ENCODE results near the gene ENPP3. TPM values are rescaled to one million over a fixed set of nuclear protein-coding genes. Genes with fewer than 3 reads are reported as not detected.
"Not testable (repeated sequence)": the region's sequence is repeated elsewhere in the genome, so short reads cannot be mapped to it uniquely, and the experiment has no call there.

ENPP3 gene
- total RNA-seq, 2 donors from 2014 or later, result not detected

DNA sequence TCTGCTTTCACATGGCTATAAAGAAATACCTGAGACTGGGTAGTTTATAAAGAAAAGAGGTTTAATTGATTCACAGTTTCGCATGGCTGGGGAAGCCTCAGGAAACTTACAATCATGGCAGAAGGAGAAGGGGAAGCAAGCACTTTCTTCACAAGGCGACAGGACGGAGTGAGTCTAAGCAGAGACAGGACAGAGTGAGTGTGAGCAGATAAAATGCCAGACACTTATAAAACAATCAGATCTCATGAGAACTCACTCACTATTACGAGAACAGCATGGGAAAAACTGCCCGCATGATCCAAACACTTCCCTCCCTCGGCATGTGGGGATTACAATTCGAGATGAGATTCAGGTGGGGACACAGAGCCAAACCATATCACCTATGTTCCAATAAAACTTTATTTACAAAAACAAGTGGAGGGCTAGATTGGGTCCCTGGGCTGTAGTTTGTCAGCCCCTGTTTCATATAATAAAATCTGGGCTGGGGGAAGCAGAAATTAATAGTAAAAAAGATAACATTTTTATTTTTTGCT, 110.8 kb downstream of the ENPP3 start:
- Mint-ChIP-seq H3K27ac (no peak overlapping the region), H3K4me3 (no peak overlapping the region), H3K4me1 (peaks cover 1% of the 10 kb centered on the region), H3K9me3 (peaks cover 2% of the 10 kb centered on the region), H3K36me3 (ENCODE audit: low read depth) (no peaks in the 10 kb centered on the region), H3K27me3 (ENCODE audit: insufficient read depth) (no peaks in the 10 kb centered on the region)
- TF ChIP-seq, protein P1, sequence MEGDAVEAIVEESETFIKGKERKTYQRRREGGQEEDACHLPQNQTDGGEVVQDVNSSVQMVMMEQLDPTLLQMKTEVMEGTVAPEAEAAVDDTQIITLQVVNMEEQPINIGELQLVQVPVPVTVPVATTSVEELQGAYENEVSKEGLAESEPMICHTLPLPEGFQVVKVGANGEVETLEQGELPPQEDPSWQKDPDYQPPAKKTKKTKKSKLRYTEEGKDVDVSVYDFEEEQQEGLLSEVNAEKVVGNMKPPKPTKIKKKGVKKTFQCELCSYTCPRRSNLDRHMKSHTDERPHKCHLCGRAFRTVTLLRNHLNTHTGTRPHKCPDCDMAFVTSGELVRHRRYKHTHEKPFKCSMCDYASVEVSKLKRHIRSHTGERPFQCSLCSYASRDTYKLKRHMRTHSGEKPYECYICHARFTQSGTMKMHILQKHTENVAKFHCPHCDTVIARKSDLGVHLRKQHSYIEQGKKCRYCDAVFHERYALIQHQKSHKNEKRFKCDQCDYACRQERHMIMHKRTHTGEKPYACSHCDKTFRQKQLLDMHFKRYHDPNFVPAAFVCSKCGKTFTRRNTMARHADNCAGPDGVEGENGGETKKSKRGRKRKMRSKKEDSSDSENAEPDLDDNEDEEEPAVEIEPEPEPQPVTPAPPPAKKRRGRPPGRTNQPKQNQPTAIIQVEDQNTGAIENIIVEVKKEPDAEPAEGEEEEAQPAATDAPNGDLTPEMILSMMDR (conservative IDR thresholded peaks at IDR 0.05), result no peak
- Histone ChIP-seq H3K27me3 (ENCODE audit: control insufficient read depth, insufficient read depth, low read length, poor library complexity, severe bottlenecking) (no peaks in the 10 kb centered on the region), H3K27ac (ENCODE audit: low read depth, low read length) (no peak overlapping the region), H3K4me1 (ENCODE audit: control insufficient read depth, insufficient read depth, low read length) (no peaks in the 10 kb centered on the region), H3K4me3 (ENCODE audit: low read length) (no peak overlapping the region), H3K9me3 (ENCODE audit: control insufficient read depth, low read length) (peaks cover 1% of the 10 kb centered on the region), H3K36me3 (ENCODE audit: control insufficient read depth, insufficient read depth, low read length) (no peaks in the 10 kb centered on the region), H3K9ac (ENCODE audit: extremely low read depth, low read length, poor library complexity, severe bottlenecking) (no peak overlapping the region)
- WGBS, 2 experiments (ENCODE audit: insufficient coverage in 1 of 2, insufficient read length in 1 of 2), result 86% methylated on average over 1 to 7 of the region's 7 CpGs
- no peak for DNase-seq

DNA sequence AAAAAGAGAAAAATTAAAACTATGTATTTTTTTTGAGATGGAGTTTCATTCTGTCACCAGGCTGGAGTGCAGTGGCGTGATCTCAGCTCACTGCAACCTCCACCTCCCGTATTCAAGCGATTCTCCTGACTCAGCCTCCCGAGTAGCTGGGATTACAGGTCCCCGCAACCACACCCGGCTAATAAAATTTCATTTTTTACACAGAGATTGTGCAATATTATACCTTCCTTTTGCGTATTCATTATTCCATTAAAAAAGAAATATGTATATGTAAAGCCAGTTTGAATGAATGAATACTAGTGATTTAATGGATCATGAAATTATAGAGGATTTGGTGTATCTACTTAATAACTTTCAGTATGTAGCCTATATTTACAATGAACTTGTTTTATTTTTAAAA, 111.9 kb downstream of the ENPP3 start:
- no peaks in the 10 kb centered on the region for H3K36me3 Mint-ChIP-seq (ENCODE audit: low read depth)
- Histone ChIP-seq H3K9ac (ENCODE audit: extremely low read depth, low read length, poor library complexity, severe bottlenecking) (no peak overlapping the region), H3K27ac (ENCODE audit: low read depth, low read length) (no peak overlapping the region), H3K4me3 (ENCODE audit: low read length) (no peak overlapping the region), H3K4me1 (ENCODE audit: control insufficient read depth, insufficient read depth, low read length) (no peaks in the 10 kb centered on the region), H3K9me3 (ENCODE audit: control insufficient read depth, low read length) (peaks cover 4% of the 10 kb centered on the region), H3K36me3 (ENCODE audit: control insufficient read depth, insufficient read depth, low read length) (no peaks in the 10 kb centered on the region), H3K27me3 (ENCODE audit: control insufficient read depth, insufficient read depth, low read length, poor library complexity, severe bottlenecking) (no peaks in the 10 kb centered on the region)
- peaks cover 1% of the 10 kb centered on the region for H3K4me1 Mint-ChIP-seq
- no peaks in the 10 kb centered on the region for H3K27me3 Mint-ChIP-seq (ENCODE audit: insufficient read depth)
- no peak overlapping the region for H3K27ac Mint-ChIP-seq
- no peak overlapping the region for H3K4me3 Mint-ChIP-seq
- TF ChIP-seq, protein P1 (conservative IDR thresholded peaks at IDR 0.05), result no peak
- H3K9me3 Mint-ChIP-seq, result peaks cover 3% of the 10 kb centered on the region
- DNase-seq, result no peak
- WGBS, 2 experiments (ENCODE audit: insufficient coverage in 1 of 2, insufficient read length in 1 of 2), result 97% methylated on average over 4 to 6 of the region's 7 CpGs

DNA sequence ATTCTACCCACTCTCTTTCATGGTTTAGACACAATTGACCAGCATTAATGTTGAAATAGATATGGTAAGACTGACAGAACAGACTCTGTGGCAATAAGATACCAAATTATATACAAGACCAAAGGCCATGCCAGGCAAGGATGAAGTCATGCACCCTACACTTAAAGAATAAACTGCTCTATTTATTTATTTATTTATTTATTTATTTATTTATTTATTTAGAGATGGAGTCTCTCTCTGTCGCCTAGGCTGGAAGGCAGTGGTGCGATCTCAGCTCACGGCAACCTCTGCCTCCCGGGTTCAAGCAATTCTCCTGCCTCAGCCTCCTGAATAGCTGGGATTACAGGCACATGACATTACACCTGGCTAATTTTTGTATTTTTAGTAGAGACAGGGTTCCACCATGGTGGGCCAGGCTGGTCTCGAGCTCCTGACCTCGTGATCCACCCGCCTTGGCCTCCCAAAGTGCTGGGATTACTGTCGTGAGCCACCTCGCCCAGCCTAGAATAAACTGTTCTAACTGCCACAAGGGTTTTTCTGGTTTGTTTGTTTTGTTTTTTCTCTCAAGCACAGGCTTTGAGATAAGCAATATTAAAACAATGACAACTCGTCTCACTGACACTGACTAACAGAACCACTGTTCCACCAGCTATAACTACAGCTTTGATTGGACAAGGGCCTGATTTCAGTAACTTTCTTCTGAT, 114.1 kb downstream of the ENPP3 start:
- H3K27ac Mint-ChIP-seq, result not testable (repeated sequence)

More for the DNA sequence above, 114.1 kb downstream of the ENPP3 start:
- DNase-seq; H3K4me1 Mint-ChIP-seq; H3K27me3 Mint-ChIP-seq (ENCODE audit: insufficient read depth); H3K36me3 Mint-ChIP-seq (ENCODE audit: low read depth); H3K9me3 Mint-ChIP-seq; H3K4me3 Mint-ChIP-seq; H3K27ac ChIP-seq (ENCODE audit: low read depth, low read length); H3K36me3 ChIP-seq (ENCODE audit: control insufficient read depth, insufficient read depth, low read length); H3K9ac ChIP-seq (ENCODE audit: extremely low read depth, low read length, poor library complexity, severe bottlenecking); H3K4me3 ChIP-seq (ENCODE audit: low read length); H3K4me1 ChIP-seq (ENCODE audit: control insufficient read depth, insufficient read depth, low read length); H3K9me3 ChIP-seq (ENCODE audit: control insufficient read depth, low read length); H3K27me3 ChIP-seq (ENCODE audit: control insufficient read depth, insufficient read depth, low read length, poor library complexity, severe bottlenecking): not testable (repeated sequence)
- WGBS, 2 experiments (ENCODE audit: insufficient coverage in 1 of 2, insufficient read length in 1 of 2), result 91 to 93% methylated on average over 5 to 10 of the region's 10 CpGs
